SK-N-SH (cell line): ENCODE data around the gene TCTN2. TPM values are rescaled to one million over a fixed set of nuclear protein-coding genes. Genes with fewer than 3 reads are reported as not detected.

ENCODE experiments used
- CTCF ChIA-PET: fragments of 300-600, 350-600 bp; formaldehyde crosslinking; extraction: SDS; loops from one replicate; lab custom pipeline; 2021; lab: Yijun Ruan, JAX
- POLR2A ChIA-PET: fragments of 350-600 bp; sonication (Branson Sonifier 250); formaldehyde crosslinking; extraction: SDS; loops from one replicate; lab custom pipeline; 2020; ENCODE audit warnings: antibody characterized with exemption, inconsistent platforms; lab: Yijun Ruan, JAX
- DNase-seq: peaks from one replicate; pipeline ENCODE4 v3.0.0; 2012
- H2AFZ ChIP-seq: fragments of 200-600 bp; sonication (generic); 2 replicates; pipeline ENCODE4 v1.8.1; 2016; ENCODE audit warnings: antibody characterized with exemption, mild to moderate bottlenecking, low read depth
- H3F3A ChIP-seq: fragments of 200-600 bp; sonication (generic); replicated peaks from 2 replicates; pipeline ENCODE3; 2016; ENCODE audit warnings: antibody characterized with exemption, mild to moderate bottlenecking; ENCODE audit not compliant: insufficient read depth
- H3K27ac ChIP-seq, 2 experiments: fragments of 200-500 bp in 1 of 2; fragments of 200-600 bp in 1 of 2; sonication (Bioruptor generic) in 1 of 2; sonication (generic), shearing (Covaris generic) in 1 of 2; 2 replicates each; pipeline versions ENCODE4 v1.5.1 to v1.6.1; 2014 to 2016; ENCODE audit warnings: low read depth in 2 of 2, inconsistent platforms in 1 of 2, low read length in 1 of 2, mild to moderate bottlenecking in 1 of 2, mixed read lengths in 1 of 2
- H3K27me3 ChIP-seq: fragments of 200-600 bp; sonication (generic), shearing (Covaris generic); 2 replicates; pipeline ENCODE4 v1.6.1; 2016; ENCODE audit warnings: mixed run types; ENCODE audit not compliant: insufficient read depth
- H3K36me3 ChIP-seq, 2 experiments: fragments of 200-500 bp in 1 of 2; fragments of 200-600 bp in 1 of 2; sonication (Bioruptor generic) in 1 of 2; sonication (generic) in 1 of 2; replicated peaks in 1 of 2; 2 replicates each; pipeline versions ENCODE3 to v1.5.1; 2014 to 2016; ENCODE audit warnings: low read length in 1 of 2, mild to moderate bottlenecking in 1 of 2; ENCODE audit not compliant: insufficient read depth in 2 of 2, control insufficient read depth in 1 of 2
- H3K4me1 ChIP-seq, 2 experiments: fragments of 200-500 bp in 1 of 2; fragments of 200-600 bp in 1 of 2; sonication (Bioruptor generic) in 1 of 2; sonication (generic), shearing (Covaris generic) in 1 of 2; 2 replicates each; pipeline versions ENCODE4 v1.5.1 to v1.6.1; 2014 to 2016; ENCODE audit warnings: low read depth in 1 of 2, low read length in 1 of 2, mixed run types in 1 of 2; ENCODE audit not compliant: insufficient read depth in 2 of 2, control insufficient read depth in 1 of 2
- H3K4me2 ChIP-seq: fragments of 200-600 bp; sonication (generic), shearing (Covaris generic); 2 replicates; pipeline ENCODE4 v1.6.1; 2017; ENCODE audit warnings: mixed run types
- H3K4me3 ChIP-seq, 2 experiments: fragments of 200-500 bp in 1 of 2; fragments of 200-600 bp in 1 of 2; sonication (Bioruptor generic) in 1 of 2; sonication (generic), shearing (Covaris generic) in 1 of 2; 2 replicates each; pipeline versions ENCODE4 v1.5.1 to v1.8.1; 2014 to 2016; ENCODE audit warnings: low read depth in 2 of 2, inconsistent platforms in 1 of 2, low read length in 1 of 2, mild to moderate bottlenecking in 1 of 2, mixed read lengths in 1 of 2, moderate library complexity in 1 of 2
- H3K79me2 ChIP-seq: fragments of 200-600 bp; sonication (generic); 2 replicates; pipeline ENCODE4 v1.8.1; 2017; ENCODE audit warnings: mild to moderate bottlenecking; ENCODE audit not compliant: insufficient read depth
- H3K9ac ChIP-seq: fragments of 200-600 bp; sonication (generic); 2 replicates; pipeline ENCODE4 v1.6.1; 2017; ENCODE audit warnings: mixed run types
- H3K9me2 ChIP-seq: fragments of 200-600 bp; sonication (generic); 2 replicates; pipeline ENCODE4 v1.6.1; 2017; ENCODE audit warnings: mixed run types
- H3K9me3 ChIP-seq: fragments of 200-600 bp; sonication (generic); 2 replicates; pipeline ENCODE4 v1.6.1; 2017; ENCODE audit warnings: mixed run types, mild to moderate bottlenecking, moderate library complexity
- H4K20me1 ChIP-seq: fragments of 200-600 bp; sonication (generic); 2 replicates; pipeline ENCODE4 v1.6.1; 2017; ENCODE audit warnings: mild to moderate bottlenecking, mixed run types; ENCODE audit not compliant: insufficient read depth
- CHD2 ChIP-seq: fragments of 150-350 bp; IDR thresholded peaks from 2 replicates; pipeline ENCODE4 v1.6.1; 2018; ENCODE audit warnings: low read length; ENCODE audit not compliant: partially characterized antibody
- ELF1 ChIP-seq: IDR thresholded peaks from 2 replicates; pipeline ENCODE4 v1.4.0; 2012
- EP300 ChIP-seq, 2 experiments: IDR thresholded peaks; 2 replicates each; pipeline versions ENCODE4 v1.4.0 to v1.6.1; 2012; ENCODE audit warnings: borderline replicate concordance in 1 of 2, low read depth in 1 of 2, low read length in 1 of 2
- EZH2phosphoT487 ChIP-seq: fragments of 200-600 bp; sonication (generic); IDR thresholded peaks from 2 replicates; pipeline ENCODE4 v1.6.1; 2017; ENCODE audit warnings: low read depth, mixed run types, mild to moderate bottlenecking, antibody characterized with exemption, moderate library complexity, borderline replicate concordance
- FOXJ3 ChIP-seq: sonication (generic); formaldehyde crosslinking; IDR thresholded peaks from 2 replicates; pipeline ENCODE4 v1.5.1; 2020; ENCODE audit warnings: mild to moderate bottlenecking, missing genetic modification reagents
- GATA2 ChIP-seq: sonication (generic); formaldehyde crosslinking; IDR thresholded peaks from 2 replicates; pipeline ENCODE4 v1.5.0; 2020; ENCODE audit warnings: mild to moderate bottlenecking, missing genetic modification reagents
- JUND ChIP-seq: IDR thresholded peaks from 2 replicates; pipeline ENCODE4 v1.4.0; 2012
- MEF2A ChIP-seq: IDR thresholded peaks from 2 replicates; pipeline ENCODE4 v1.4.0; 2012; ENCODE audit warnings: low read depth, borderline replicate concordance
- NRF1 ChIP-seq: IDR thresholded peaks from 2 replicates; pipeline ENCODE4 v1.6.1; 2012; ENCODE audit warnings: low read depth, mild to moderate bottlenecking, low read length
- POLR2AphosphoS5 ChIP-seq: IDR thresholded peaks from 2 replicates; pipeline ENCODE4 v1.6.1; 2012; ENCODE audit warnings: low read depth, low read length
- RCOR1 ChIP-seq: fragments of 150-350 bp; IDR thresholded peaks from 2 replicates; pipeline ENCODE4 v1.6.1; 2017; ENCODE audit warnings: antibody characterized with exemption, low read length
- RXRA ChIP-seq: IDR thresholded peaks from 2 replicates; pipeline ENCODE4 v1.4.0; 2012; ENCODE audit warnings: low read depth, mild to moderate bottlenecking, borderline replicate concordance
- SIN3A ChIP-seq: IDR thresholded peaks from 2 replicates; pipeline ENCODE4 v1.6.1; 2012; ENCODE audit warnings: low read depth, mild to moderate bottlenecking, low read length, moderate library complexity, borderline replicate concordance
- SMC3 ChIP-seq: IDR thresholded peaks from 2 replicates; pipeline ENCODE4 v1.6.1; 2012; ENCODE audit warnings: low read depth, low read length, improper control_type of control experiment
- TEAD4 ChIP-seq: IDR thresholded peaks from 2 replicates; pipeline ENCODE4 v1.4.0; 2012; ENCODE audit warnings: mild to moderate bottlenecking, borderline replicate concordance; ENCODE audit not compliant: insufficient read depth
- WGBS: methylation state at CpG from one replicate; pipeline ENCODE4 v1.1.6; 2017; ENCODE audit warnings: low lambda C conversion rate; 5-methylcytosine and 5-hydroxymethylcytosine counted together
- polyA plus RNA-seq, 3 experiments: library from polyadenylated mRNA; depleted of rRNA; stranded (reverse); fragments of >200 nt; gene quantifications; 2 replicates each; pipeline ENCODE4 v1.2.3, GENCODE V29; 2012
- TF ChIP-seq, protein P1 (sequence below): IDR thresholded peaks from 2 replicates; pipeline ENCODE4; 2012
- TF ChIP-seq, protein P2 (sequence below): IDR thresholded peaks from 2 replicates; pipeline ENCODE4 v1.4.0; 2012; ENCODE audit warnings: low read depth
- TF ChIP-seq, protein P3 (sequence below): IDR thresholded peaks from 2 replicates; pipeline ENCODE4 v1.4.0; 2012; ENCODE audit warnings: low read depth, borderline replicate concordance
- TF ChIP-seq, protein P4 (sequence below): fragments of 200-600 bp; sonication (generic); IDR thresholded peaks from 2 replicates; pipeline ENCODE4 v1.6.1; 2017; ENCODE audit warnings: antibody characterized with exemption, mild to moderate bottlenecking, moderate library complexity

TCTN2 gene
- polyA plus RNA-seq, 1 of the 3 experiments (the other 2 are of a cell fraction), result 9.1 TPM

DNA sequence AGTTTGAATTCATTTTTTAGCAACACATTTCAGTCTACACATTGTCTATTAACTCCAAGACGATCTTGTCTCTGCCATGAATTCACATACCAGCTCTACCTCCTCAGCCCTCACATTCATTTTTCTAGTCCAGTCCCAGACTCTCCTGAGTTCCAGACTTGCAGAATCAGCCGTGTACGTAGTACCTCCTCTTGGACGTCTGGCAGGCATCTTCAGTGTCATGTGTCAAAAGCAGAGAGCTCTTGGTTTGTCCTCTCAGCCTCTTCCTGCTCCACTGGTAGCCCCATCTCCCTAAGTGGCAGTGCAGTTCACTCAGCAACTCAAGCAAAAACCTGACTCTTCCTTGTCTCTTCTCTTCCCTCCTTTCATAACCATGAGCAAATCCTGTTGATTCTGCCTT, 14.5 kb upstream of the TCTN2 start:
- Histone ChIP-seq H3K4me3 (no peak overlapping the region), H3K9me2 (no peaks in the 10 kb centered on the region), H3K79me2 (no peaks in the 10 kb centered on the region), H4K20me1 (no peaks in the 10 kb centered on the region), H3K9me3 (no peaks in the 10 kb centered on the region), H3F3A (peaks cover 26% of the 10 kb centered on the region), H3K27ac (no peak overlapping the region), H3K27me3 (no peaks in the 10 kb centered on the region), H3K36me3 (peaks cover 40 to 46% of the 10 kb centered on the region in 2 experiments), H2AFZ (no peak overlapping the region), H3K4me1 (peaks cover 0 to 12% of the 10 kb centered on the region in 2 experiments; a peak in 1 of 4 replicates), H3K9ac (no peak overlapping the region), H3K4me2 (no peak overlapping the region)
- 91% methylated on average over 4 of the region's 4 CpGs for WGBS
- ChIA-PET CTCF (interaction anchor here (1.4 to 1.6 kb wide), 2 partner anchors 15 to 19 kb away, joined by 3 to 4 read pairs; partner anchors contain the start of gene TCTN2), POLR2A (interaction anchor here (1.1 kb wide), 1 partner anchor 15 kb away, joined by 3 read pairs; the partner anchor contains the start of gene TCTN2)
- no peak for DNase-seq
- no peak for TF ChIP-seq EZH2phosphoT487
- TF ChIP-seq, protein P1, sequence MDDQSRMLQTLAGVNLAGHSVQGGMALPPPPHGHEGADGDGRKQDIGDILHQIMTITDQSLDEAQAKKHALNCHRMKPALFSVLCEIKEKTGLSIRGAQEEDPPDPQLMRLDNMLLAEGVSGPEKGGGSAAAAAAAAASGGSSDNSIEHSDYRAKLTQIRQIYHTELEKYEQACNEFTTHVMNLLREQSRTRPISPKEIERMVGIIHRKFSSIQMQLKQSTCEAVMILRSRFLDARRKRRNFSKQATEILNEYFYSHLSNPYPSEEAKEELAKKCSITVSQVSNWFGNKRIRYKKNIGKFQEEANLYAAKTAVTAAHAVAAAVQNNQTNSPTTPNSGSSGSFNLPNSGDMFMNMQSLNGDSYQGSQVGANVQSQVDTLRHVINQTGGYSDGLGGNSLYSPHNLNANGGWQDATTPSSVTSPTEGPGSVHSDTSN, result no peak
- TF ChIP-seq MEF2A, result no peak
- TF ChIP-seq, protein P2, sequence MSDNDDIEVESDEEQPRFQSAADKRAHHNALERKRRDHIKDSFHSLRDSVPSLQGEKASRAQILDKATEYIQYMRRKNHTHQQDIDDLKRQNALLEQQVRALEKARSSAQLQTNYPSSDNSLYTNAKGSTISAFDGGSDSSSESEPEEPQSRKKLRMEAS, result no peak

DNA sequence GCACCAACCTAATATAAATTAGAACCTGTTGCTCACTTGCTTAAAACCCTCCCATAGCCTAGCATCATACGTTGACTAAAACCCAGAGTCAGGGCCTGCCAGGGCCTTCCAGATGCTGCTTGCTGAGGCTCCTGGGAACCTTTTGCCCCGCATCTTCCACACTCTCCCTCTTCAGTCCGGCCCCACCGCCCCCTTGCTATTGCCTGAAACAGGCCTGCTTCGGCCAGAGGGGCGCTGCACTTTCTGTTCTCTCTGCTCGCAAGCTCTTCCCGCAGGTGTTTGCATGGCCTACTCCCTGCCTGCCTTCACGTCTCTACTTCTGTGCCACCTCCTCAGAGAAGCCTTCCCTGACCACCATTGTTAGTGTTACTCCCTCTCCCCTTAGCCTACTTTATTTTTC, 13.7 kb upstream of the TCTN2 start:
- H3K9ac ChIP-seq, result no peak overlapping the region
- peaks cover 30% of the 10 kb centered on the region for H3F3A ChIP-seq
- ChIA-PET POLR2A (no interaction called here), CTCF (interaction anchor here (0.6 to 1.6 kb wide), 3 partner anchors 14 to 317 kb away, joined by 3 to 4 read pairs (median 3); partner anchors contain the start of gene TCTN2)
- H3K79me2 ChIP-seq, result no peaks in the 10 kb centered on the region
- TF ChIP-seq EZH2phosphoT487 (no peak), NRF1 (no peak), JUND (no peak), RCOR1 (no peak), CHD2 (no peak), SIN3A (no peak), EP300 (IDR thresholded peaks at IDR 0.05; ENCODE audit: borderline replicate concordance in 1 of 2, low read depth in 1 of 2, low read length in 1 of 2) (no peak), SMC3 (no peak), TEAD4 (no peak), POLR2AphosphoS5 (no peak), GATA2 (no peak), FOXJ3 (CRISPR knock-in tag) (no peak), ELF1 (no peak), RXRA (no peak)
- TF ChIP-seq, protein P1, result no peak
- TF ChIP-seq, protein P3, sequence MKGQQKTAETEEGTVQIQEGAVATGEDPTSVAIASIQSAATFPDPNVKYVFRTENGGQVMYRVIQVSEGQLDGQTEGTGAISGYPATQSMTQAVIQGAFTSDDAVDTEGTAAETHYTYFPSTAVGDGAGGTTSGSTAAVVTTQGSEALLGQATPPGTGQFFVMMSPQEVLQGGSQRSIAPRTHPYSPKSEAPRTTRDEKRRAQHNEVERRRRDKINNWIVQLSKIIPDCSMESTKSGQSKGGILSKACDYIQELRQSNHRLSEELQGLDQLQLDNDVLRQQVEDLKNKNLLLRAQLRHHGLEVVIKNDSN, result no peak
- TF ChIP-seq, protein P4, sequence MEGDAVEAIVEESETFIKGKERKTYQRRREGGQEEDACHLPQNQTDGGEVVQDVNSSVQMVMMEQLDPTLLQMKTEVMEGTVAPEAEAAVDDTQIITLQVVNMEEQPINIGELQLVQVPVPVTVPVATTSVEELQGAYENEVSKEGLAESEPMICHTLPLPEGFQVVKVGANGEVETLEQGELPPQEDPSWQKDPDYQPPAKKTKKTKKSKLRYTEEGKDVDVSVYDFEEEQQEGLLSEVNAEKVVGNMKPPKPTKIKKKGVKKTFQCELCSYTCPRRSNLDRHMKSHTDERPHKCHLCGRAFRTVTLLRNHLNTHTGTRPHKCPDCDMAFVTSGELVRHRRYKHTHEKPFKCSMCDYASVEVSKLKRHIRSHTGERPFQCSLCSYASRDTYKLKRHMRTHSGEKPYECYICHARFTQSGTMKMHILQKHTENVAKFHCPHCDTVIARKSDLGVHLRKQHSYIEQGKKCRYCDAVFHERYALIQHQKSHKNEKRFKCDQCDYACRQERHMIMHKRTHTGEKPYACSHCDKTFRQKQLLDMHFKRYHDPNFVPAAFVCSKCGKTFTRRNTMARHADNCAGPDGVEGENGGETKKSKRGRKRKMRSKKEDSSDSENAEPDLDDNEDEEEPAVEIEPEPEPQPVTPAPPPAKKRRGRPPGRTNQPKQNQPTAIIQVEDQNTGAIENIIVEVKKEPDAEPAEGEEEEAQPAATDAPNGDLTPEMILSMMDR, result no peak
- H2AFZ ChIP-seq, result no peak overlapping the region
- no peak overlapping the region for H3K4me2 ChIP-seq
- 95% methylated on average over 9 of the region's 9 CpGs for WGBS
- no peak overlapping the region for H3K27ac ChIP-seq
- peaks cover 35 to 47% of the 10 kb centered on the region in 2 experiments for H3K36me3 ChIP-seq
- no peaks in the 10 kb centered on the region for H4K20me1 ChIP-seq
- no peak overlapping the region for H3K4me3 ChIP-seq
- no peaks in the 10 kb centered on the region for H3K9me2 ChIP-seq
- H3K27me3 ChIP-seq, result no peaks in the 10 kb centered on the region
- H3K9me3 ChIP-seq, result no peaks in the 10 kb centered on the region
- DNase-seq, result no peak
- H3K4me1 ChIP-seq, result peaks cover 0 to 12% of the 10 kb centered on the region in 2 experiments; a peak in 1 of 4 replicates
